Natural killer cell (primary cell): ENCODE data around the gene UBE2U. TPM values are rescaled to one million over a fixed set of nuclear protein-coding genes. Genes with fewer than 3 reads are reported as not detected.
"Not testable (repeated sequence)": the region's sequence is repeated elsewhere in the genome, so short reads cannot be mapped to it uniquely, and the experiment has no call there.

Experiments
- ATAC-seq, 3 donors: fragments of 150-1000 bp in 2 of 3; fragments of 200-7000 bp in 1 of 3; cut with Tn5 transposase; 1 replicate in 1 of 3; 2 replicates in 2 of 3; pipeline ENCODE4 v1.10.0; 2021; ENCODE audit warnings: mild to moderate bottlenecking in 2 of 3, moderate library complexity in 2 of 3
- DNase-seq, 2 donors: peaks; one replicate each; pipeline versions ENCODE4 v3.0.0 to v3.0.0-alpha.2; 2013 to 2021; ENCODE audit warnings: mixed read lengths in 1 of 2
- H3K27ac ChIP-seq: one replicate; pipeline ENCODE4 v1.5.1; 2013; ENCODE audit warnings: mild to moderate bottlenecking, low read length
- H3K27me3 ChIP-seq: one replicate; pipeline ENCODE4 v1.6.1; 2013; ENCODE audit warnings: low read length; ENCODE audit not compliant: control insufficient read depth, insufficient read depth
- H3K36me3 ChIP-seq: one replicate; pipeline ENCODE4 v1.6.1; 2013; ENCODE audit warnings: low read length; ENCODE audit not compliant: control insufficient read depth, insufficient read depth
- H3K4me1 ChIP-seq: one replicate; pipeline ENCODE4 v1.6.1; 2013; ENCODE audit warnings: low read length; ENCODE audit not compliant: control insufficient read depth, insufficient read depth
- H3K4me3 ChIP-seq: one replicate; pipeline ENCODE4 v1.5.1; 2013; ENCODE audit warnings: low read length
- H3K9me3 ChIP-seq: one replicate; pipeline ENCODE4 v1.6.1; 2013; ENCODE audit warnings: low read length; ENCODE audit not compliant: control insufficient read depth, insufficient read depth
- H3K27ac Mint-ChIP-seq, 2 donors: one replicate each; pipeline ENCODE4 v1.8.0; 2022; ENCODE audit warnings: mild to moderate bottlenecking in 2 of 2, mixed read lengths in 2 of 2, moderate library complexity in 1 of 2
- H3K27me3 Mint-ChIP-seq, 2 donors: one replicate each; pipeline ENCODE4 v1.8.0; 2022; ENCODE audit warnings: low read depth in 2 of 2, mixed read lengths in 2 of 2
- H3K36me3 Mint-ChIP-seq: one replicate; pipeline ENCODE4 v1.8.0; 2022; ENCODE audit warnings: mixed read lengths
- H3K4me1 Mint-ChIP-seq, 2 donors: one replicate each; pipeline ENCODE4 v1.8.0; 2022; ENCODE audit warnings: mixed read lengths in 2 of 2
- H3K4me3 Mint-ChIP-seq: one replicate; pipeline ENCODE4 v1.8.0; 2022; ENCODE audit warnings: mild to moderate bottlenecking, moderate library complexity, mixed read lengths
- H3K9me3 Mint-ChIP-seq, 2 donors: one replicate each; pipeline ENCODE4 v1.8.0; 2022; ENCODE audit warnings: mixed read lengths in 2 of 2
- WGBS: methylation state at CpG from one replicate; pipeline ENCODE4 v1.1.7; 2013; ENCODE audit warnings: missing lambda C conversion rate; ENCODE audit not compliant: insufficient coverage; 5-methylcytosine and 5-hydroxymethylcytosine counted together
- intact Hi-C: fragments of 100-400 bp; cut with micrococcal nuclease; formaldehyde crosslinking; loops from one replicate; pipeline ENCODE4 v1.14.2; 2022
- total RNA-seq, 4 donors: library from RNA; stranded (reverse); fragments of 120-200 nt in 1 of 4; gene quantifications; one replicate each; pipeline versions ENCODE4 v1.2.3 to v1.2.4, GENCODE V29; 2013 to 2022
- TF ChIP-seq, protein P1 (sequence below): fragments of 200-600 bp; IDR thresholded peaks from one replicate; pipeline ENCODE4 v1.8.0; 2022; ENCODE audit warnings: antibody characterized with exemption

The UBE2U gene
- total RNA-seq, 3 donors from 2014 or later (not counting 1 experiment from before 2014, with no cell fraction given) = not detected

DNA sequence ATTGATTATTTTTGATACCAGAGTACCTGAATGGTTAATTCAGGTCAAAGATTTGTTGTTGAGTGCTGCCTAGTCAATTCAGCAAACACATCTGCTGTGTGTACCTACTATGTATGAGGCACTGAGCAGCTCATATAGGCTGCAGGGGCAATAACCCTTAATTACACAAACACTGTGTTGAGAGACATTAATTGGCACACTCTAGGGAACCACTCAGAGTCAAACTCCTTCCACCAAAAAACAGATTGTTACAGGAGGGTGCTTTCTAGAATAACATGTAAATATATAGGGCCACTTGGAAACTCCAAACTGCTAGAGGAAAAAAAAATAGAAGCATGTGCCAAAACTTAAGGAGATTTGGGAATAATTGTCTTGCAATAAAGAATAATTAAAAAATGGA, 31.3 kb downstream of the UBE2U start:
- intact Hi-C loops = no loop called here
- Histone ChIP-seq H3K27ac (no peak overlapping the region), H3K4me3 (no peak overlapping the region), H3K36me3 (no peaks in the 10 kb centered on the region), H3K4me1 (no peaks in the 10 kb centered on the region), H3K27me3 (peaks cover 9% of the 10 kb centered on the region), H3K9me3 (no peaks in the 10 kb centered on the region)
- Mint-ChIP-seq H3K27me3 (peaks cover 13 to 44% of the 10 kb centered on the region in 2 donors), H3K27ac (no peak overlapping the region), H3K4me3 (no peak overlapping the region), H3K36me3 (no peaks in the 10 kb centered on the region), H3K4me1 (no peaks in the 10 kb centered on the region), H3K9me3 (no peaks in the 10 kb centered on the region)
- ATAC-seq (no peak), DNase-seq (no peak)
- TF ChIP-seq, protein P1, sequence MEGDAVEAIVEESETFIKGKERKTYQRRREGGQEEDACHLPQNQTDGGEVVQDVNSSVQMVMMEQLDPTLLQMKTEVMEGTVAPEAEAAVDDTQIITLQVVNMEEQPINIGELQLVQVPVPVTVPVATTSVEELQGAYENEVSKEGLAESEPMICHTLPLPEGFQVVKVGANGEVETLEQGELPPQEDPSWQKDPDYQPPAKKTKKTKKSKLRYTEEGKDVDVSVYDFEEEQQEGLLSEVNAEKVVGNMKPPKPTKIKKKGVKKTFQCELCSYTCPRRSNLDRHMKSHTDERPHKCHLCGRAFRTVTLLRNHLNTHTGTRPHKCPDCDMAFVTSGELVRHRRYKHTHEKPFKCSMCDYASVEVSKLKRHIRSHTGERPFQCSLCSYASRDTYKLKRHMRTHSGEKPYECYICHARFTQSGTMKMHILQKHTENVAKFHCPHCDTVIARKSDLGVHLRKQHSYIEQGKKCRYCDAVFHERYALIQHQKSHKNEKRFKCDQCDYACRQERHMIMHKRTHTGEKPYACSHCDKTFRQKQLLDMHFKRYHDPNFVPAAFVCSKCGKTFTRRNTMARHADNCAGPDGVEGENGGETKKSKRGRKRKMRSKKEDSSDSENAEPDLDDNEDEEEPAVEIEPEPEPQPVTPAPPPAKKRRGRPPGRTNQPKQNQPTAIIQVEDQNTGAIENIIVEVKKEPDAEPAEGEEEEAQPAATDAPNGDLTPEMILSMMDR = no peak

DNA sequence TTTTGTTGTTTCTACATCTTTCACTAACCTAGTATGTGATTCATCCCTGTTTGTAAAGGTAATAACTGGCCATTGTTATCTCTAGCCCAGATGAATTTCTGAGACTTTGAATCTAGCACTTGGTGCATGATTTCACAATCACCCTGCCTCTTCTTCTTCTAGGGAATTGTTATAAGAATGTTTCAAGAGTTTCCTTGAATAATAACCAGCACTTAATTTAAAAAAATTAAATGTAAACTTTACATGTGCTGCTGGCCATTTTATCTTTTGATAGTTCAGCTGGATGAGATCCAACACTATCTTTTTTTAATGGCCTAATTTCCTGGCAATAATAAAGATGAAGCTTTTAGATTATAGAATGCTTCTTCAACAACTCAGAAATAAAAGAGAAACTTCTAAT, 31.8 kb downstream of the UBE2U start:
- TF ChIP-seq, protein P1 = no peak
- ATAC-seq = no peak
- no peaks in the 10 kb centered on the region for H3K36me3 Mint-ChIP-seq
- Histone ChIP-seq H3K4me3 (no peak overlapping the region), H3K9me3 (no peaks in the 10 kb centered on the region), H3K27ac (no peak overlapping the region), H3K36me3 (no peaks in the 10 kb centered on the region), H3K4me1 (no peaks in the 10 kb centered on the region), H3K27me3 (peaks cover 9% of the 10 kb centered on the region)
- H3K27ac Mint-ChIP-seq = no peak overlapping the region
- no peak overlapping the region for H3K4me3 Mint-ChIP-seq
- H3K4me1 Mint-ChIP-seq = no peaks in the 10 kb centered on the region
- H3K27me3 Mint-ChIP-seq = peaks cover 11 to 43% of the 10 kb centered on the region in 2 donors
- no peak for DNase-seq
- H3K9me3 Mint-ChIP-seq = no peaks in the 10 kb centered on the region
- intact Hi-C loops = no loop called here

DNA sequence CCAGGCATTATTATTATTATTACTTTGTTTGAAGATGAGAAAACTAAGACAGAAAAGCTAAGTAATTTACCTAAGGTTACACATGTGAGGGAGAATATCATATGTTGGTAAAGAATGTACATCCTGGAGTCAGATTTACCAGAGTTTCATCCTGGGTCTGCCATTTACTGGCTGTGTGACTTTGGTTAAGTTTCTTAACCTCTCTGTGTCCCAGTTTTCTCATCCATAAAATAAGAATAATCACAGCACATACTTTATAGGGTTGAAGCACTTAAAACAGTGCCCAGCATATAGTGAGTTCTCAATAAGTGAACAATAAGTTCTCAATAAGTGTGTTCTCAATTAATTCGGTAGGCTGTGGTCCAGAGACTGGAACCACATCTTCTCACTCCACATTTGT, 32.5 kb downstream of the UBE2U start:
- H3K27me3 Mint-ChIP-seq = peaks cover 6 to 35% of the 10 kb centered on the region in 2 donors
- no peak for ATAC-seq
- Histone ChIP-seq H3K9me3 (no peaks in the 10 kb centered on the region), H3K4me1 (no peaks in the 10 kb centered on the region), H3K4me3 (no peak overlapping the region), H3K27ac (no peak overlapping the region), H3K36me3 (no peaks in the 10 kb centered on the region), H3K27me3 (peaks cover 9% of the 10 kb centered on the region)
- intact Hi-C loops = no loop called here
- DNase-seq = no peak
- H3K36me3 Mint-ChIP-seq = no peaks in the 10 kb centered on the region
- TF ChIP-seq, protein P1 = no peak
- no peak overlapping the region for H3K27ac Mint-ChIP-seq
- no peaks in the 10 kb centered on the region for H3K4me1 Mint-ChIP-seq
- H3K9me3 Mint-ChIP-seq = no peaks in the 10 kb centered on the region
- 82% methylated on average over 1 of the region's 1 CpG for WGBS
- H3K4me3 Mint-ChIP-seq = no peak overlapping the region

DNA sequence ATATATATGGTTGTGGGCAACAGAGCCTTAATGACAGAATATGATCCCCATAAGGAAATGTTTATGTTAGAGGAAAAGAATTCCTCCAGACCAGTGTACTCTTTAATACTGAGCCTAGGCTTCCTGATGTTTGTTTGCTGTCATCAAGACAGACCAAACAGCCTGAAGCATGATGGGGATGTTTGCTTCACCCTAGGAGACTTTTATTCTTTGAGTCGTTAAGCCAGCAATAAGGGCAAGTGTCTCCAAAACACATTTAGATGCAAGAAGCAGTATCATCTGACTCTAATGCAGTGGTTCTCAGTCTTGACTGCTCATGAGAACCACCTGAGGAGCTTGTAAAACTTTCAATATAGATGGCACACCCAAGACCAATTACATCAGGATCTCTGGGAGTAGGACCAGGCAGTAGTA, 33.1 kb downstream of the UBE2U start:
- Histone ChIP-seq H3K27me3 (peaks cover 9% of the 10 kb centered on the region), H3K9me3 (no peaks in the 10 kb centered on the region), H3K36me3 (no peaks in the 10 kb centered on the region), H3K4me1 (no peaks in the 10 kb centered on the region), H3K27ac (no peak overlapping the region), H3K4me3 (no peak overlapping the region)
- no peaks in the 10 kb centered on the region for H3K4me1 Mint-ChIP-seq
- H3K9me3 Mint-ChIP-seq = no peaks in the 10 kb centered on the region
- H3K4me3 Mint-ChIP-seq = no peak overlapping the region
- no peak for DNase-seq
- intact Hi-C loops = no loop called here
- TF ChIP-seq, protein P1 = no peak
- no peaks in the 10 kb centered on the region for H3K36me3 Mint-ChIP-seq
- H3K27me3 Mint-ChIP-seq = peaks cover 6 to 35% of the 10 kb centered on the region in 2 donors
- 92% methylated on average over 1 of the region's 1 CpG for WGBS
- ATAC-seq = no peak
- H3K27ac Mint-ChIP-seq = no peak overlapping the region

DNA sequence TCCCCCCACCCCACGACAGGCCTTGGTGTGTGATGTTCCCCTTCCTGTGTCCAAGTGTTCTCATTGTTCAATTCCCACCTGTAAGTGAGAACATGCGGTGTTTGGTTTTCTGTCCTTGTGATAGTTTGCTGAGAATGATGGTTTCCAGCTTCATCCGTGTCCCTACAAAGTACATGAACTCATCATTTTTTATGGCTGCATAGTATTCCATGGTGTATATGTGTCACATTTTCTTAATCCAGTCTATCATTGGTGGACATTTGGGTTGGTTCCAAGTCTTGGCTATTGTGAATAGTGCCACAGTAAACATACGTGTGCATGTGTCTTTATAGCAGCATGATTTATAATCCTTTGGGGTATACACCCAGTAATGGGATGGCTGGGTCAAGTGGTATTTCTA, 36.1 kb downstream of the UBE2U start:
- H3K4me1 ChIP-seq, ATAC-seq, H3K27ac ChIP-seq, intact Hi-C loops, H3K27me3 ChIP-seq, H3K27ac Mint-ChIP-seq, H3K9me3 Mint-ChIP-seq, H3K4me1 Mint-ChIP-seq, H3K36me3 ChIP-seq, H3K4me3 Mint-ChIP-seq, H3K36me3 Mint-ChIP-seq, H3K9me3 ChIP-seq, DNase-seq, H3K4me3 ChIP-seq: not testable (repeated sequence)
- peaks cover 0 to 23% of the 10 kb centered on the region in 2 donors for H3K27me3 Mint-ChIP-seq
- WGBS = 83% methylated on average over 1 of the region's 4 CpGs
